GM18502 (cell line): ENCODE results near the gene BBS10.
"Not testable (repeated sequence)": the region's sequence is repeated elsewhere in the genome, so short reads cannot be mapped to it uniquely, and the experiment has no call there.

Experiments used
- ATAC-seq: cut with Tn5 transposase; IDR thresholded peaks from one replicate; pipeline ENCODE4 v1.9.1; 2021; ENCODE audit warnings: mild to moderate bottlenecking; ENCODE audit not compliant: unreplicated experiment, poor library complexity

BBS10 gene

DNA sequence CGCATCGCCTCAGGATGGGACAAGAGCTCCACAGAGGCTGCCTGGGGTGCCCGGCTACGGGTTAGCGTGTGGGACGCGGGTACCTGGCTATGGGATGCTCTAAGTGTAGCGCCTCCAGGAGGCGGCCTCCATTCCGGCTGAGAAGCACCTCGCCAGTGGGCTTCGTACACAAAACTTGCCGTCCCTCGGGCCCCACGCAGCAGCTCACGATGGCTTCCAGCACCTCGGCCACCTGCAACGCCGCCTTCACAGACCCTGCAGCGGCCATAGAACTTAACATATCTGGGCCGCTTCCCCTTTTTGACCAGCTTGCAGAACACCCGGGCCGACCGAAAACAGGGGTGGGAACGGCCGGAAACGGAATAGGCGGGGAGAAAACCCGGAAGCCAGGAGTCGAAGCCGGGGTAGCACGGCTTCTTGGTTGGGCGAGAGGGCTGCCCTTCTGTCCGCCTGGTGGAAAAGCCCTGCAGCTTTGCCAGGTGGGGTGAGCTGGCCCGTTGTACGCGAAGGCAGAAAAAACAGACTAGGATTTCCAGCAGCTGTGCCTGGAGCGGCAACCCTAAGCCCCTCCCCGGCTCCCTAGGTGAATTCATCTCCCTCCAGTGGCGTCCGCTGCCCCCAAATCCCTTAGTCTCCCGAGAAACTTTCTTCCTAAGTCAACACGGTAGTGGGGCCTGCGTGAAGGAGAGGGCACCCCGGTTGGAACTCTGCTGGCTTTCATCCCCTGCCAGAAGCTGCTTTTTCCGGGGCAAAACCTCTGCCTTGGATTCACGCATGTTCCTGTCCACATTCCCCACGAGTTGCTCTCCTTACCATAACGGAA is at the start of gene BBS10:
Gene BBS10 (minus strand): TSS at position 337 of the 823 bp plus-strand sequence. CDS start 57 bp downstream, at position 280.
- peak; percentile 97 for ATAC-seq

DNA sequence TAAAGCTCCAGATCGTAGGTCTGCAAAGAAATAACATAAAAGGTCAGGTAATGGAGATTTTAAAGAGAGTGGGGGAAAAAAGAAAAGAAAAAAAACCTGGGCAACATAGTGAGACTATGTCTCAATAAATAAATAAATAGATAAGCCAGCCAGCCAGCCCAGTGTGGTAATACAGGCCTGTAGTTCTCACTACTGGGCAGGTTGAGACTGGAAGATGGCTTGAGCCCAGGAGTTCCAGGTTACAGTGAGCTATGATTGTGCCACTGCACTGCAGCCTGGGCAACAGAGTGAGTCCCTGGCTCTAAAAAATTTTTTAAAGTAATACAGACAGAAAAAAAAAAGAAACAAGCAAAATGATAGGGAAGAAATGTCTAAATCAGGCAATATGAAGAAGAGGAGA is 43.2 kb upstream of the BBS10 start:
- no peak for ATAC-seq

- ATAC-seq = no peak
These were observed 39.4 kb upstream of the BBS10 start for GRCh38 chr12:76387614-76388013.

- no peak for ATAC-seq
These were observed 36.3 kb upstream of the BBS10 start for GRCh38 chr12:76384560-76384959.

- ATAC-seq = no peak
These were observed 35.8 kb upstream of the BBS10 start for GRCh38 chr12:76383988-76384387.

- ATAC-seq = no peak
These were observed 31.0 kb upstream of the BBS10 start for GRCh38 chr12:76379261-76379660.

GRCh38 chr12:76376876-76377275 is 28.7 kb upstream of the BBS10 start:
- ATAC-seq = not testable (repeated sequence)

GRCh38 chr12:76375939-76376338 is 27.7 kb upstream of the BBS10 start:
- ATAC-seq = no peak

- ATAC-seq = no peak
These were observed 27.3 kb upstream of the BBS10 start for GRCh38 chr12:76375470-76375869.

DNA sequence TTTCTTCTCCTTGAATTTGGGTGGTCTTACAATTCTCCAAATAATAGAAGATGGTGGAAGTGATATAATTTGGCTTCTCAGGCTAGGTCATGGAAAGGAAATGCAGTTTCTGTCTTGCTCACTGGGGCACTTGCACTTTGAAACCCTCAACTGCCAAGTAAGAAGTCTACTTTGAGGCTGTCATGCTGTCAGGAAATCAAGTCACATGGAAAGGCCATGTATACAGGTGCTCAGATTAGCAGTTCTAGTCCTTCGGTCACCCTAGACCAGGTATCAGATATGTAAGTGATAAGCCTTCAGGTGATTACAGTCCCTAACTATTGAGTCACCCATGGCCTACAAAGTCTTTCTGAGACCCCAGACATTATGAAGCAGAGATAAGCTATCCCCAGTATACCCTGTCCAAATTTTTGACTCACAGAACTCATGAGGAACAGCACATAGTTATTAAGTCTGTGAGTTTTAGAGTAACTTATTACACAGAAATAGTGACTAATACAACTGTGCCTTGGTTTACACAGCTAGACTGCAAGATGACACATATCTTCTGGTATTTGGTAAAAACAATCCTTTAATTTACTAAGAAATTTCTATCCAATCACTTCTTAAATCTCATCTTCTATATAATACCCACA is 26.3 kb upstream of the BBS10 start:
- no peak for ATAC-seq

- ATAC-seq = no peak
These were observed 20.0 kb upstream of the BBS10 start for GRCh38 chr12:76368230-76368629.

DNA sequence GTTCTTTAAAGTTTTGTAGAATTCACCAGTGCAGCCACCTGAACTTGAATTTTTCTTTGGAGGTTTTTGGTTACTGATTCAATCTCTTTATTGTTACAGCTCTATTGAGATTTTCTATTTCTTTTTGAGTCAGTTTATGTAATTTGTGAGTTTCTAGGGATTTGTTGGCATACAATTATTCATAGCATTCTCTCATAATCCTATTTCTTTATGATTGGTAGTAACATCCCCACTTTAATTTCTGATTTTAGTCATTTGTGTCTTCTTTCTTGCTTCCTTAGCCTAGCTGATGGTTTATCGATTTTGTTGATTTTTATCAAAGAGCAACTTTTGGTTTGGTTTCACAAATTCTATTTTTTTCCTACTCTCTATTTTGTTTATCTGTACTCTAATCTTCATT is 17.9 kb upstream of the BBS10 start:
- ATAC-seq = no peak

- ATAC-seq = not testable (repeated sequence)
These were observed 15.9 kb upstream of the BBS10 start for GRCh38 chr12:76364131-76364530.

- no peak for ATAC-seq
These were observed 12.1 kb upstream of the BBS10 start for GRCh38 chr12:76360316-76360715.

DNA sequence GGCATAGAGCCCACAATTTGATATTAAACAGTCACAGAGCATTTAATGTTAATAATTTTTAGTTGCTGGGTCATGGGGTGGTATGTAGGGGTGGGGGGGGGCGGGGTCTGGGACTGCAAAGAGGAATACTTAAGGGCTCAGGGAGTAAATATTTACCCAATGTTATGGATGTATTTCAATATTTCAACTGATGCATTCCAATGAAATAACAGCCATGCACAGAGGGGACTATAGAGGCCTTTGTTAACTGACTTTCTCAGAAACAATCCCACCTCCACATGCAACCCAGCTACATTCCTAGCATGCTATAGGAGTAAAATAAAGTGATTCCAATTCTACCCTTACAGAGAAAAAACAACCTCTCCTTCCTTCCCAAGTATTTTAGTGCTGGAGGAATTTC is 7.9 kb upstream of the BBS10 start:
- no peak for ATAC-seq

DNA sequence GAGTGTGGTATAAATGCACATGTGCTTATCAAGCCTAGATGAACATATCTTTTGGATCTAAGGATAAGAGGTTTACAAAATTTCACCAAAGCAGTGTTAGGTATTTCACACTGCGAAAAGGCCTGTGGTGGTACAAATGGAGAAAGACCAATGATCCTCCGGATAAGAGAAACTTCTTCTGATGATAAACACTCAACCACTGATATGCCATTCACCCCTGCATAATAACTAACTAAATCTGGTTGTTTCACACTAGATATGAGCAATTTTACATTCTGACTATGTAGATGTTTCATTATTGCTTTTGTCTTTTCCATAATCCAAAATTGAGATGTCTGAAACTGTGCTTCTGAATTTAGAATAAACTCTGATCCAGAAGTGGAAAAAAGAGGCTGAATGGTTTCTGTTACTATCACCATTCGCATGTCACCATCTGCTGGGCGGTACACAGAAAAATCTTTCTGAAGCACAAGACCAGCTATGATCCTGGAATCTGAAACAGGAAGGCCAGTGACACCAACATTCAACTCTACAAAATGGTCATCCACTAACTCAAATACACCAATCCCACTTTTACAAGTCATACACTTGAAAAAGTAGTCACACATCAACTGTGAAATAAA is 1.3 kb downstream of the BBS10 start:
- peak; percentile 26 for ATAC-seq

DNA sequence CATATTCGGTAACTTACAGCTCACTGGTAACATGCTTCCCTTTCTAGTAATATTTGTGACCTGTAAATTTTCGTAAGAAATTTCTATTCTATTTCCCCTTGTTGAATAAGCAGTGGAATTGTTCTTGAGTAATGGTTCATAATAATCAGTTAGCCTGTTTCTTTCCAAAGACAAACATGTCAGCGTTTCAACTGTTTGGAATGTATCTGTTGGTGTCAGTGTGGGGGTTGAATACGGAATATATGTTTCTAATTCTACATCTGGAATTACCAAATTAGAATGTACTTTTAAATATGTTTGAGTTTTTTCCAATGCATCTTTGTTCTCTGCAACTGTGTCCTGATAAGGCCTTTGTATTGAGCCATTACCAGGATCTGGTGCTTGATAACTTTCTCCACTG is 2.0 kb downstream of the BBS10 start:
- ATAC-seq = no peak

GRCh38 chr12:76345569-76345968 is 2.6 kb downstream of the BBS10 start:
- ATAC-seq = no peak

GRCh38 chr12:76341436-76342030 is 6.7 kb downstream of the BBS10 start:
- ATAC-seq = no peak

GRCh38 chr12:76340680-76341435 is 7.4 kb downstream of the BBS10 start:
- ATAC-seq = no peak
